Suprapubic skin (tissue), 3 donors: ENCODE measurements around the gene STING1.
"Not testable (repeated sequence)": the region's sequence is repeated elsewhere in the genome, so short reads cannot be mapped to it uniquely, and the experiment has no call there.

Experiments
- POLR2A ChIP-seq, 2 donors: fragments of 450-650 bp; IDR thresholded peaks; one replicate each; pipeline ENCODE4 v1.6.1; 2017; ENCODE audit warnings: antibody characterized with exemption in 2 of 2, mild to moderate bottlenecking in 2 of 2, moderate library complexity in 2 of 2
- TF ChIP-seq, protein P1 (sequence below), 2 donors: fragments of 200-600 bp in 1 of 2; fragments of 450-650 bp in 1 of 2; sonication (generic) in 1 of 2; IDR thresholded peaks; one replicate each; pipeline ENCODE4 v1.5.1; 2016 to 2019; ENCODE audit warnings: antibody characterized with exemption in 2 of 2, mild to moderate bottlenecking in 1 of 2, moderate library complexity in 1 of 2

DNA sequence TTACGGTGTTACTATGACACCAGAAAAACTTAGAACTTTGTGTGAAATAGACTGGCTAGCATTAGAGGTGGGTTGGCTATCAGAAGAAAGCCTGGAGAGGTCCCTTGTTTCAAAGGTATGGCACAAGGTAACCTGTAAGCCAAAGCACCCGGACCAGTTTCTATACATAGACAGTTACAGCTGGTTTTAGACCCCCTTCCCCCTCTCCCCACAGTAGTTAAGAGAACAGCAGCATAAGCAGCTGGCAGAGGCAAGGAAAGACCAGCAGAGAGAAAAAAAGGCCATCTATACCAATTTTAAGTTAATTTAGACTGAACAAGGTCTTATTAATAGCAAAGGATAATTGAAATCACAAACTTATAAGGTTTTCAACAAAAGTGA is 44.5 kb upstream of the STING1 start:
- TF ChIP-seq, protein P1, sequence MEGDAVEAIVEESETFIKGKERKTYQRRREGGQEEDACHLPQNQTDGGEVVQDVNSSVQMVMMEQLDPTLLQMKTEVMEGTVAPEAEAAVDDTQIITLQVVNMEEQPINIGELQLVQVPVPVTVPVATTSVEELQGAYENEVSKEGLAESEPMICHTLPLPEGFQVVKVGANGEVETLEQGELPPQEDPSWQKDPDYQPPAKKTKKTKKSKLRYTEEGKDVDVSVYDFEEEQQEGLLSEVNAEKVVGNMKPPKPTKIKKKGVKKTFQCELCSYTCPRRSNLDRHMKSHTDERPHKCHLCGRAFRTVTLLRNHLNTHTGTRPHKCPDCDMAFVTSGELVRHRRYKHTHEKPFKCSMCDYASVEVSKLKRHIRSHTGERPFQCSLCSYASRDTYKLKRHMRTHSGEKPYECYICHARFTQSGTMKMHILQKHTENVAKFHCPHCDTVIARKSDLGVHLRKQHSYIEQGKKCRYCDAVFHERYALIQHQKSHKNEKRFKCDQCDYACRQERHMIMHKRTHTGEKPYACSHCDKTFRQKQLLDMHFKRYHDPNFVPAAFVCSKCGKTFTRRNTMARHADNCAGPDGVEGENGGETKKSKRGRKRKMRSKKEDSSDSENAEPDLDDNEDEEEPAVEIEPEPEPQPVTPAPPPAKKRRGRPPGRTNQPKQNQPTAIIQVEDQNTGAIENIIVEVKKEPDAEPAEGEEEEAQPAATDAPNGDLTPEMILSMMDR (IDR thresholded peaks at IDR 0.05) = not testable (repeated sequence)
- TF ChIP-seq POLR2A (IDR thresholded peaks at IDR 0.05) = not testable (repeated sequence)
